Smooth muscle cell (in vitro differentiated cells): ENCODE results near the gene LSM14A. TPM values are rescaled to one million over a fixed set of nuclear protein-coding genes. Genes with fewer than 3 reads are reported as not detected.

Experiments used
- DNase-seq: peaks from one replicate; lab custom pipeline; 2025; ENCODE audit not compliant: unreplicated experiment; lab: John Stamatoyannopoulos, UW
- H2AFZ ChIP-seq: fragments of 200-600 bp; sonication (generic); 2 replicates; pipeline ENCODE4 v1.6.0; 2016; ENCODE audit warnings: antibody characterized with exemption, low read depth, mild to moderate bottlenecking
- H3F3A ChIP-seq: fragments of 200-600 bp; sonication (generic); 2 replicates; pipeline ENCODE4 v1.6.0; 2017; ENCODE audit warnings: antibody characterized with exemption, low read depth
- H3K27ac ChIP-seq: fragments of 200-600 bp; sonication (generic); 2 replicates; pipeline ENCODE4 v1.5.1; 2016; ENCODE audit warnings: low read depth, mild to moderate bottlenecking
- H3K27me3 ChIP-seq: fragments of 200-600 bp; sonication (generic); 2 replicates; pipeline ENCODE4 v1.6.1; 2016; ENCODE audit warnings: low read depth, mild to moderate bottlenecking
- H3K36me3 ChIP-seq: fragments of 200-600 bp; sonication (generic); 2 replicates; pipeline ENCODE4 v1.5.1; 2016; ENCODE audit warnings: low read depth
- H3K4me1 ChIP-seq: fragments of 200-600 bp; sonication (generic); 2 replicates; pipeline ENCODE4 v1.5.1; 2016; ENCODE audit warnings: low read depth
- H3K4me2 ChIP-seq: fragments of 200-600 bp; sonication (generic); 2 replicates; pipeline ENCODE4 v1.6.0; 2016; ENCODE audit warnings: mild to moderate bottlenecking
- H3K4me3 ChIP-seq: fragments of 200-600 bp; sonication (generic); 2 replicates; pipeline ENCODE4 v1.5.1; 2016; ENCODE audit warnings: mild to moderate bottlenecking
- H3K79me2 ChIP-seq: fragments of 200-600 bp; sonication (generic); 2 replicates; pipeline ENCODE4 v1.6.0; 2016; ENCODE audit warnings: low read depth, mild to moderate bottlenecking
- H3K9ac ChIP-seq: fragments of 200-600 bp; sonication (generic); 2 replicates; pipeline ENCODE4 v1.6.0; 2016; ENCODE audit warnings: low read depth
- H3K9me3 ChIP-seq: fragments of 200-600 bp; sonication (generic); replicated peaks from 2 replicates; pipeline ENCODE4 v1.5.1; 2016; ENCODE audit warnings: low read depth
- H4K20me1 ChIP-seq: fragments of 200-600 bp; sonication (generic); 2 replicates; pipeline ENCODE4 v1.6.0; 2016; ENCODE audit warnings: low read depth
- WGBS: methylation state at CpG from one replicate; pipeline ENCODE4 v1.1.7; 2016; ENCODE audit warnings: low lambda C conversion rate; 5-methylcytosine and 5-hydroxymethylcytosine counted together
- polyA plus RNA-seq: library from polyadenylated mRNA; unstranded; fragments of >200 nt; fragmentation: Nextera tagmentation; extraction: Ambion mirVana; gene quantifications from 2 replicates; pipeline ENCODE4 v1.2.1, GENCODE V29; 2016
- total RNA-seq: library from RNA; depleted of rRNA; stranded (reverse); fragments of >200 nt; gene quantifications from 2 replicates; pipeline ENCODE4 v1.2.3, GENCODE V29; 2014
- TF ChIP-seq, protein P1 (sequence below): fragments of 200-600 bp; sonication (generic); IDR thresholded peaks from 2 replicates; pipeline ENCODE4 v1.5.1; 2017; ENCODE audit warnings: borderline replicate concordance, mild to moderate bottlenecking, antibody characterized with exemption; ENCODE audit not compliant: insufficient read depth, poor library complexity, severe bottlenecking

Gene LSM14A
- total and polyA plus RNA-seq, 2 experiments from 2014 or later: 63.0 to 90.9 TPM

GRCh38 chr19:34141025-34141424, 31.3 kb upstream of the LSM14A start:
- H3K4me2 ChIP-seq: no peak overlapping the region
- peaks cover 11% of the 10 kb centered on the region for H3K27me3 ChIP-seq
- no peak for DNase-seq
- no peaks in the 10 kb centered on the region for H4K20me1 ChIP-seq
- H3K27ac ChIP-seq: no peak overlapping the region
- no peak overlapping the region for H3K9ac ChIP-seq
- no peaks in the 10 kb centered on the region for H3F3A ChIP-seq
- 59% methylated on average over 5 of the region's 5 CpGs for WGBS
- no peaks in the 10 kb centered on the region for H3K9me3 ChIP-seq
- no peak overlapping the region for H2AFZ ChIP-seq
- H3K4me1 ChIP-seq: no peaks in the 10 kb centered on the region
- TF ChIP-seq, protein P1, sequence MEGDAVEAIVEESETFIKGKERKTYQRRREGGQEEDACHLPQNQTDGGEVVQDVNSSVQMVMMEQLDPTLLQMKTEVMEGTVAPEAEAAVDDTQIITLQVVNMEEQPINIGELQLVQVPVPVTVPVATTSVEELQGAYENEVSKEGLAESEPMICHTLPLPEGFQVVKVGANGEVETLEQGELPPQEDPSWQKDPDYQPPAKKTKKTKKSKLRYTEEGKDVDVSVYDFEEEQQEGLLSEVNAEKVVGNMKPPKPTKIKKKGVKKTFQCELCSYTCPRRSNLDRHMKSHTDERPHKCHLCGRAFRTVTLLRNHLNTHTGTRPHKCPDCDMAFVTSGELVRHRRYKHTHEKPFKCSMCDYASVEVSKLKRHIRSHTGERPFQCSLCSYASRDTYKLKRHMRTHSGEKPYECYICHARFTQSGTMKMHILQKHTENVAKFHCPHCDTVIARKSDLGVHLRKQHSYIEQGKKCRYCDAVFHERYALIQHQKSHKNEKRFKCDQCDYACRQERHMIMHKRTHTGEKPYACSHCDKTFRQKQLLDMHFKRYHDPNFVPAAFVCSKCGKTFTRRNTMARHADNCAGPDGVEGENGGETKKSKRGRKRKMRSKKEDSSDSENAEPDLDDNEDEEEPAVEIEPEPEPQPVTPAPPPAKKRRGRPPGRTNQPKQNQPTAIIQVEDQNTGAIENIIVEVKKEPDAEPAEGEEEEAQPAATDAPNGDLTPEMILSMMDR: no peak
- H3K79me2 ChIP-seq: no peaks in the 10 kb centered on the region
- no peak overlapping the region for H3K4me3 ChIP-seq
- H3K36me3 ChIP-seq: no peaks in the 10 kb centered on the region

GRCh38 chr19:34142440-34142839, 29.9 kb upstream of the LSM14A start:
- Histone ChIP-seq H3K36me3 (no peaks in the 10 kb centered on the region), H3K27ac (no peak overlapping the region), H3F3A (no peaks in the 10 kb centered on the region), H3K4me2 (no peak overlapping the region), H3K27me3 (peaks cover 11% of the 10 kb centered on the region), H3K4me1 (no peaks in the 10 kb centered on the region), H3K9ac (no peak overlapping the region), H3K79me2 (no peaks in the 10 kb centered on the region), H3K9me3 (no peaks in the 10 kb centered on the region), H2AFZ (no peak overlapping the region), H3K4me3 (no peak overlapping the region), H4K20me1 (no peaks in the 10 kb centered on the region)
- WGBS: 61% methylated on average over 3 of the region's 3 CpGs
- DNase-seq: no peak
- TF ChIP-seq, protein P1: no peak

DNA sequence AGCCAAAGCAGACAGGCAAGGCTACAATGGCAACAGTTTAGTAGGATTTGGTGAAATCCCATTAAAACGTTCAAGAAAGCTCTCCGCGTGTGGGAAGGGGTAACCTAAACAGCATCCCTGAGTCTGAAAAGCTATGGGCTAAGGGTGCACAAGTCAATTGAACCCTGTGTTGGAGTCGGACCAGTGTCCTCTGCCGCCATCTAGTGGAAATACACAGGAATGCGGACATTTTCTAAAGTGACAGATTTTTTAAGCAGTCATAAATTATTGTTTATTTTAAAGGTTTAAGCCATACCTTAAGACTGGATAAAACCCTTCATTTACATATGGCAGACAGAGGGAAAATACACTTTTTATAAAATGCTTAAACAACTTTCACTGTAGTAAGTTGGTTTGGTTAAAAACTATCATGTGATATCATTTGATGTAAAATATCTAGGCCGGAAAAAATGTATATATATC, 26.5 kb upstream of the LSM14A start:
- TF ChIP-seq, protein P1: peak; percentile 82
- 15% methylated on average over 7 of the region's 7 CpGs for WGBS

DNA sequence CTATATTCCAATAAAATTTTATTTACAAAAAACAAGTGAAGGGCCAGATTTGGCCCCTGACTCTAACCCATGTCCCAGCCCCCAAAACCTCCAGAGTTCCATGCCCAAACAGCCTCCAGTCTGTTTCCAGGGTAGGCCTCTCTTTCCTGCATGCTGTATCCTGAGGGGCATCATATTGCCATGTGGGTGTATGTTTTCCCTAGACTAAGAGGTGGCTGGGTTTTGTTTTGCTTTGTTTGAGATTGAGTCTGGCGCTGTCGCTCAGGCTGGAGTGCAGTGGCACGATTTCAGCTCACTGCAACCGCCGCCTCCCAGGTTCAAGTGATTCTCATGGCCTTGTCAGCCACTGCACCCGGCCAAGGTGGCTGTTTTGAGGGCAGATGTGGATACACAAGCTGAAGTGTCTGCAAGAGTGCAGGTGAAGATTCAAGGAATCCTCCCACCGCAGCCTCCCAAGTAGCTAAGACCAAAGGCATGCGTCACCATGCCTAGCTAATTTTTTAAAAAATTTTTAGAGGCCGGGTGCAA, 23.6 kb upstream of the LSM14A start:
- Histone ChIP-seq H2AFZ (no peak overlapping the region), H3K4me2 (no peak overlapping the region), H3K9me3 (no peaks in the 10 kb centered on the region), H4K20me1 (no peaks in the 10 kb centered on the region), H3K27me3 (no peaks in the 10 kb centered on the region), H3K4me1 (no peaks in the 10 kb centered on the region), H3K27ac (no peak overlapping the region), H3K4me3 (no peak overlapping the region), H3K36me3 (no peaks in the 10 kb centered on the region), H3F3A (no peaks in the 10 kb centered on the region), H3K9ac (no peak overlapping the region), H3K79me2 (no peaks in the 10 kb centered on the region)
- TF ChIP-seq, protein P1: no peak
- over 99% methylated on average over 9 of the region's 9 CpGs for WGBS
- DNase-seq: no peak

More for the DNA sequence above, 26.5 kb upstream of the LSM14A start:
- Histone ChIP-seq H3K4me2 (no peak overlapping the region), H4K20me1 (no peaks in the 10 kb centered on the region), H3K4me1 (no peaks in the 10 kb centered on the region), H3K9ac (no peak overlapping the region), H3K27ac (no peak overlapping the region), H3K79me2 (no peaks in the 10 kb centered on the region), H3K4me3 (no peak overlapping the region), H3F3A (no peaks in the 10 kb centered on the region), H3K27me3 (peaks cover 9% of the 10 kb centered on the region), H3K9me3 (no peaks in the 10 kb centered on the region), H3K36me3 (no peaks in the 10 kb centered on the region), H2AFZ (no peak overlapping the region)
- no peak for DNase-seq
